HG02973 (cell line): ENCODE measurements around the gene SFT2D2.

ENCODE experiments used
- ATAC-seq: cut with Tn5 transposase; IDR thresholded peaks from one replicate; pipeline ENCODE4 v1.9.1; 2021; ENCODE audit warnings: moderate library complexity; ENCODE audit not compliant: unreplicated experiment

The SFT2D2 gene

DNA sequence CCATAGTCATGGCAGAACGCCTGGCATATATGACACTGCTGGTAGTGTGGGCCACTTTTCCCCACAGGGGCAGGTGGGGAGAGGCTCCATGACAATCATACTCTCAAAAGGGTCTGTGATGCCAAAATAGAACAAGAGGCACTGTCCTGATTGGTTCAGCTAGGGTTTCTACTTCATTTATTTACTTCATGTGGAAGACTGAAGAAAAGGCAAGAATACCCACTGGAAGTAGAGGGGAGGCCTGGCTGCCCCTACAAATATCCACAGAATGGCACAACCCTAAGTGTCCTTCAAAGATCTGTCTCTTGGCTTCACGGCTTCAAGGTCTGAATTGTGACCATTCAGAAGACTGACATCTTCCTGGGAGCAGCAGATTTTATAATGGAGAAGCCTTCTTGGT lies 4.5 kb upstream of the SFT2D2 start:
- ATAC-seq, result no peak

DNA sequence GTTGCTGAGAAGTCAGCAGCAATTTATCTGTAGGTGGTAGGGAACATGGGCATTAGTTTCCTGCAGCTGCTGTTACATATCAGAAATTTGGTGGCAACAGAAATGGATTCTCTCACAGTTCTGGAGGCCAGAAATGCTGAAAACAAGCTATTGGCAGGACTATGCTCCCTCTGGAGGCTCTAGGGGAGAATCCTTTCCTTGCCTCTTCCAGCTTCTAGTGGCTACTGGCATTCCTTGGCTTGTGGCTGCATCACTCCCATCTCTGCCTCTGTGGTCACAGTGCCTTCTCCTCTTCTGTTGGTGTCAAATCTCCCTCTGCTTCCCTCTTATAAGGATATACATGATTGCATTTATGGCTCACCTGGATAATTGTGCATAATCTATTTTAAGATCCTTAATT lies 2.5 kb upstream of the SFT2D2 start:
- ATAC-seq, result no peak

DNA sequence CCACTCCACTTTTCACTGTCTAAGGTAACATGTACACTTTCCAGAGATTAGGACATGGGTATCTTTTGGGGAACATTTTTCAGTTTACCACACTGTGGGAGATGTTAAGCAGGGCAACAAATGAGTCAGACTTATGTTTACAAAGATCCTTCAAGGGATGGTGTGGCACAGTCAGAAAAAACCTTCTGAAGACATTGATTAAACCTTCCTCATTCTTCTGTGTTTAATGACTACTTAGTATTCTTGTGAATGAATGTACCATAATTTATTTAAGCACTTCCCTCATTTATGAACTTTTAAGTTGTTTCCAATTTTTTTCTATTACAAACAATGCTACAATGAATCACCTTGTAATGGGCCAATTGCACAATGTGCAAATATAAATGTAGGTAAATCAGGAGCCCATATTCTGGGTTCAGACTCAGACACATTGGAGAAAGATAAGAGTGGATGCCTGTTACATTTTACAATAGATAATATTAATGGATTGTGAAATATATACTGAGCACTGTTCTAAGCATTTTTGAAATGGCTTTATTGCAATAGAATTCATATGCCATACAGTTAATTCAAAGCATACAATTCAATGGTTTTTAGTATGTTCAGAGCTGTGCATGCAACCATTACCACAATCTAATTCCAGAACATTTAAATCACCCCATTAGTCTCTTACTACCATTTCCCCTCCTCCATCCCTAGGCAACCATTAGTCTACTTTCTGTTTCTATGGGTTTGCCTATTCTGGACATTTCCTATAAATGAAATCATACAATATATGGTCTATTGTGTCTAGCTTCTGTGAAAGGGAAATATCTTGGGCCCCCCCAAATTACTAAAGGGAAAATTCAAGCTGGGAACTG lies 1.9 kb upstream of the SFT2D2 start:
- no peak for ATAC-seq

DNA sequence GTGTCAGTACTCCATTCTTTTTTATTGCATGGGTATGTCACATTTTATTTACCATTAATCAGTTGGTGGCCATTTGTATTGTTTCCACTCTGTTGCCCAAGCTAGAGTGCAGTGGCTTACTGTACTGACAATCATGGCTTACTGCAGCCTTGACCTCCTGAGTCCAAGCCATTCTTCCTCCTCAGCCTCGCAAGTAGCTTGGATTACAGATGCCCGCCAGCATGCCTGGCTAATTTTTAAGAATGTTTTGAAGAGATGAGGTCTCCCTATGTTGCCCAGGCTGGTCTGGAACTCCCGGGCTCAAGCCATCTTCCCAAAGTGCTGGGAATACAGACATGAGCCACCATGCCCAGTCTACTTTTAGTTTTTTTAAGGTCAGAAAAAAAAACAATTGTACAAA lies 813 bp upstream of the SFT2D2 start:
- ATAC-seq, result no peak

DNA sequence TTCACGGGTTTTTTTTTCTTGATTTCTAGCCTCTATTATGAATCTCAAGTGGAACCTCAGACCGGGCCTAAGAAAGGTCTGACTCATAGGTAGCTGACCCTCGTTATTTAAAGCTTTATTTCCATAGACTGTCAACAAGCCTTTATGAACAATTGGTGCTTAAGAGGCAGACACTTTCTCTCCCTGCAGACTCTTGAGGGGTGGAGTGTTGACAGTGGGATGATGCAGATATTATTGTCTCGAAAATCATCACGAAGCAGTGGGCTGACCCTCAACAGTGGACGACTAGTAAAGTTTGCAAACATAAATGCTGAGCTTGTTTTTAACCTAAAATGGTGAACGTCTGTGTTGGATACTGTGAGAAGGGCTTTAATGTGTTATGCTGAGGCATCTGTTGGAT lies 1.8 kb downstream of the SFT2D2 start:
- peak; percentile 21 for ATAC-seq

DNA sequence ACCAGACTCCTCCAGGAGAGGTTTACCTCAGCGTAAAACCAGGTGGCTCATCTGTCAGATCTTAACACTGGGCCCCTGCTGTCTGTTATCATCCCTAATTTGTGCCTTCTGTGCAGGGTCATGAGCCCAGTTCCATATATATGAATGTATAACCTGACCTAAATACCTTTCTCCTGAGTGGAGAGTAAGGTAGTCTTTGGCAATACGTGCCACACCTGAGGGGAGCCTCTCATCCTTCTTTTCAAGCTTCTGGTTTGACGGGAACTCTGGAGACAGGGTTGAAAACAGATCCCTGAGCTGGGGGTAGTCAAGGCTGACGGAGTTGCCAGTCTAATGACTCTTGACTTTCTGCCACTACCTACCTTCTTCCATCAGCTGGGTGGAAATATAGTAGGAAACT lies 4.1 kb downstream of the SFT2D2 start:
- no peak for ATAC-seq

DNA sequence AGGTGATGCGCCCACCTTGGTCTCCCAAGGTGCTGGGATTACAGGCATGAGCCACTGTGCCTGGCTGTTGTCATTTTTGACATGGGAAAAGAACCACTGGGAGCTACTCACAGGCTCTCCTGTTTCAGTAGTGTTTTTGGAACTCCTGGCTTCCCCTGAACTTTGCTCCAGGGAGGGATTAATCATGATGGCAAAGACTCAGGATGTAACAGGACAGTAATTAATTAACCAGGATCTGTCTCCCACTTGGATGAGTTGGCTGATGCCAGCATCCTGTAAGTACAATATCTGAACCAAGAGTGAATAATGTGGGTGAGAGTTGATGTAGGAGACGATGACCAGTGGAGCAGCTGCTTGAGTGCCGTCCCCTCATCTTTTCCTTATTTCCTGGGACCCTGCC lies 4.9 kb downstream of the SFT2D2 start:
- ATAC-seq, result no peak

DNA sequence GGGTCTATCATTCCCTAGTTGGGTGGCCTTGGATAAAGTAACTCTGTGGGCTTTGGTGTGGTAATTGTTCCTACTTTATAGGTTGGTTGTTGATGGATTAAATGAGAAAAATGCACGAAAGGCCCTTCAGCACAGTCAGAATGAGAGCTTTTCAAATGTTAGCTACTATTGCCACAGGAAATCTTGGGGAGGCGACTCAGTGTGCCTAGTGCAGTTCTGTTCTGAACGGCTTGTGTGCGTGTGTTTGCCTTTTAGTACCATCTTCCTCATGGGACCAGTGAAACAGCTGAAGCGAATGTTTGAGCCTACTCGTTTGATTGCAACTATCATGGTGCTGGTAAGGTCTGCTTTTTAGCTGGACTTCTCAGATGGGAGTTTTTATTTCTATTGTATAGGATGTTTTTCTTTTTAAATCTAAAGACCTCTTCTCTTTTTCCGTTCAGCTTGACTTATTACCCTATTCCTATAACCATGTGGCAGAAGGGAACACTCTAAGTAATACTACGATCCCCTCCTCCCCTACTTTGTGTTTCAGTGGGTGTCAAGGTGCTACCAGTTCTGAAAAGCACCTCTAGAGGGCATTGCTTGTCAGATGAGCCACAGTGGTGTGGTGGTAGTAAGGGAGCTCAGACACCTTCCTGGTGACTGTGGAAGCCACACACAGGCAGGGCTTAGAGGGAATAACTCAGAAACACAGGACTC lies 9.2 kb downstream of the SFT2D2 start:
- peak; percentile 82 for ATAC-seq

DNA sequence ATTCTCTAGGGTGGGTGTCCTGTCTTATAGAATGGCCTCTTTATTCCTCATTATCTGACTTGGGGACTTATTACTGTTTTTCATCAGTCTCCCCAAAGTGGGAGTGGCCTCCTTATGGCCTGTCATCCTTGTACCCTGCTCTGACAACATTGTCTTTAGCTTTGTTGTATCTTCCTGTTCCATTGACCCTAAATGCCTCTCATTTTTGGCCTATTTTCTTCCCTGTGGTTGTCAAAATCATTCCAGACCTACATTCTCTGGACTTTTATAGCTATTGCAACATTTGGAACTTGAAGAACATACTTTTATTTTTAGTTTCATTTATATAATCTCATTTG lies 9.7 kb downstream of the SFT2D2 start:
- ATAC-seq, result no peak

DNA sequence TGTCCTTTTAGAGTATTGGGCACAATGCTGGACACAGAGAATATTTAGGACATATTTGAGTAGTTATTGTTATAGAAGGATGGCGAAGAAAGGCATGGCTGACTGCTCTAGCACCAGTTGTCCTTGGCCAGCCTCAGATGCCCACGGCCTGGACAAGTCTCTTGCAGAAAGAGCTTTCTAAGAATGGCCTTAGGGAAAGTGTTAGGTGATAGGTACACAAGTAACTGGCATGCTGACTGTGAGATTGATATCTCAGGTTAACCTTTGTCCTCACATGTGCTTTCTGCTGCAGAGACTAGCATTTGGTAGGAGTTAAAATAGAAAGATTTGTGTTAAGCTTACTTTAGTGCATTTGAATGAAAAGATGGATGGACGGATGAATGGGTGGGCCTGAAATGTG lies 10.1 kb downstream of the SFT2D2 start:
- ATAC-seq, result no peak

DNA sequence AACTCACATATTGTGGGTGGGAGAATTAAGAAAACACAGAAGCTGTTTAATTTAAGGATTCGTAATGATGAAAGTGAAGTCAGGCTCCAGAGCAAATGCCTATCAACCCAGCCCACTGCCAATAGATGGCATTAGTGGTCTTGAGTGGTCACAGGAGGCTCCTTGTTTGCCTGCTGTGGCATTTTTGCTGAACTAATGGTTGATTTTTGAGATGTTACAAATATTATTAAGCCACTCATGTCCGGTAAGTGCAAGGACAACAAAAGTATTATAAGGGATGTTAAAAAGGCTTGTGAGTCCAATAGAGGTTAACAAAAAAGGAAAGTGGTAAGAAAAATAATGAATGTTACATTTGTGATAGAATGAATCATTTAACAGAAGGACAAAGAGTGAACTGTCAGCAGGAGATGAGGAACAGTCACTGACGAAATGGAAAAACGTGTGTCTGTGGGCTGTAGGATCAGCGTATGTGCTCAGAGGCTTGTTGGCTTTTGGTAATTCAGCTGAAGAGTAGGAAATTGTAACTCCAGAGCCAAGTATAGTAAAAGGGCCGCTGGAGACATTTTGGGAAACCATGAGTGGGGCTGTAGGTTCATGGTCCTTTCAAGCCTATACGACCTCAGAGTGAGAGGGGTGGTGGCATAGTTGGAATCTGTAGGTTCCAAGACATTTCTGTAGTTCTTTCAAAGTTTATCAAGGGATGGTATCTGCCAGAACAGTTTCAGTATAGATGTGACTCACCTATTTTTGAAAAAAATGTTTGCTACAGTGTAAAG lies 11.2 kb downstream of the SFT2D2 start:
- no peak for ATAC-seq

DNA sequence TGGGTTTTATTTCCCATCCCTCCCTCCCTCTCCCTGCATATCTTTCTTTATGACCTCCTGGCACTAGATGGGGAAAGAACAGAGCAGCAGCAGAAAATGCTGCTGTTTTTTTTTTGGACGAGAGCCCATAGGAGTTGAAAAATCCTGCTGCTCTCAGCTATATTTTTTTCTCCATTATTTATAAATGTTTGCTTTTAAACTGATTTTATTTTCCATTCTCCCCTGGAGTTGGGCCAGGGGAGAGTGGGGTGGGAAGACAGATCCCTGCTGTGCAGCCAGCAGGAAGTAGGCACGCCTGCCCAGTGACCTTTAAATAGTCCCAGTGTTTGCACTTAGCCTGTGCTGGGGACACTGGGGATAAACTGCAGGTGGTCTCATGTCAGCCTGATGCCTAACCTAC lies 17.4 kb downstream of the SFT2D2 start:
- ATAC-seq, result no peak

DNA sequence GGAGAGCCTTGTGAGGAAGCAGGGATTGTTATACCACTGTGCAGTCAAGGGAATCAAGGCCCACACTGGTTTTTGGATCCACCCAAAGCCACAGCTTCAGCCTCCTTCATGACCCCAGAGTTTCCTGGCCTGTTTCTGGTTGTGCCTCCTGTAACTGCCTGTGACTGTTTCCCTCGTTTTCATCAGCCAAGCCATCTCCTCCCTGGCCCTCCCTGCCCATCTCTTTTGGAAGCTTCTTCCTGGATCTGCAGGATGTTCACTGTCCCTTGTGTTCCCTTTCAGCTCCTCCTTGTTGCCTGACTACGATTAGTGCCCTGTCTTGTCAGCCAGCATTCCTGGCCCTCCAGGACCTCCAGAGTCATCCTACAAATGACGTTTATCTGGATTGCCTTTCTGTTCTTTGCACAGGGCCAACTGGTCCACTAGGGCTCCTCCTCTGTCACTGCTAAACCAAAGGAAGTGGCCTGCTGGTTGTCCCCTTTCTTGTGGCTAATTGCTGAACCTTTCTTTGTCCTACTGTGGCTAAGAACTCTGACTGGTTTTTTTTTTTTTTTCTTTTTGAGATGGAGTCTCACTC lies 17.9 kb downstream of the SFT2D2 start:
- ATAC-seq, result no peak

DNA sequence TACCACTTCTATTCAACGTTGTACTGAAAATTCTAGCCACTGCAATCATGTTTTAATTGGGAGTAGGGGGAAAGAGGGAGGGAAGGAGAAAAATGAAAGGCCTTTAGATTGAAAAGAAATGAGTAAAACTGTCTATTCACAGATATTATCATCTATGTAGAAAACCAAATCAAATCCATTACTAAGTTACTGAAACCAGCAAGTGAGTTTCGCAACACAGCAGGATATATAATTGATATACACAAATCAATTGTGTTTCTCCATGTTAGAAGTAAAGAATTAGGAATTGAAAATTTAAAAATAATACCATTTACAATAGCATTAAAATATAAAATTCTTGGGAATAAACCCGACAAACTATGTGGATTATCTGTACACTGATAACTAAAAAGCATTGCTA lies 19.2 kb downstream of the SFT2D2 start:
- ATAC-seq, result no peak

DNA sequence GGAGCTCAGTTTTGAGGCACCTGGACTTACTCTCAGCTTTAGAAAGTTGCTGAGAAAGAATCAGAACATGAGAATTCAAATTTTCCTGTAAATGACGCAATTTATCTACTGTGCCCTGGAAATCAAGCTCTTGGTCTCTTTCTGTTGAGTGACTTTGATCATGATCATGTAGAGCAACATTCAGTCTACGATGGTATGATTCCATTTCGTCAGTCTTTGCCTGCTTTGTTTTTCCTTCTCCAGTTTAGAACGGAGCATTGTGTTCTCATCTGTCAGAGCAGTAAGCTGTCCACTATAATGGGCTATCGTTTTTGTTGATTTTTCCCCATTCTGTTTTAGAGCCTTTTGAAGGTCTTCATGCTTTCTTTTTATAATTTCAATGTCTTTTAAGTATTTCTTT lies 20.7 kb downstream of the SFT2D2 start:
- ATAC-seq, result no peak

DNA sequence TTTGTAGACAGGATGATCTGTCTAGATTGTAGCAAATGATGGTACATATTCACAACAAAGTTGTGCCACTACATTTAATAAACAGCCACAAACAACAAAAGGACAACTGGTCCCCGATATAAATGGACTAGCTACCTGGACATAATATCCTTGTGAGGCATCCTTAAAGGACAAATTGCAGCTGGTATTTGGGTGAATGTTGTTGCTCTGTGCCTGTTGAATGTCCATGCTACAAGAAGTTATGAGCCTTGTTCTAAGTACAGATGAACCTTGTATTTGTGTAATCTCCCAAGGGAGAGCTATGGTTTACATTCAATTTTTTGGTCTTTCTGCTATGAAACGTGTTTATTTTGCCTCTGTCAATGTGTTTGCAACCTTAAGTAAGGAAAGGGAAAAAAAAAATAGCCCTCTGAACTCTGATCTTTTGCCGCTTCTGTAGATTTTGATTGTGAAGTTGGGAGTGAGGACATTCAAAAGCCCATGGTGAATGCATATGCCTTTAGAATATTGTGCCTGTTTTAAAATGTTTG lies 26.5 kb downstream of the SFT2D2 start:
- no peak for ATAC-seq

DNA sequence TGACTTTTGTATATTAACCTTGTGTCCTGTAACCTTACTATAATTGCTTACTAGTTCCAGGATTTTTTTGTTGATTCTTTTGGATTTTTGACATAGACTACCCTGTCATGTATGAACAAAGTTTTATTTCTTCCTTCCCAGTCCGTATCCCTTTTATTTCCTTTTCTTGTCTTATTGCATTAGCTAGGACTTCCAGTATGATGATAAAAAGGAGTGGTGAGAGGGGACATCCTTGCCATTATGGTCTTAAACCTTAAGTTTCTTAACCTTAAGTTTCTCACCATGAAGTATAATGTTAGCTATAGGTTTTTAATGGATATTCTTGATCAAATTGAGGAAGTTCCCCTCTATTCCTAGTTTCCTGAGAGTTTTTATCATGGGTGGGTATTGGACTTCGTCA lies 30.4 kb downstream of the SFT2D2 start:
- no peak for ATAC-seq

DNA sequence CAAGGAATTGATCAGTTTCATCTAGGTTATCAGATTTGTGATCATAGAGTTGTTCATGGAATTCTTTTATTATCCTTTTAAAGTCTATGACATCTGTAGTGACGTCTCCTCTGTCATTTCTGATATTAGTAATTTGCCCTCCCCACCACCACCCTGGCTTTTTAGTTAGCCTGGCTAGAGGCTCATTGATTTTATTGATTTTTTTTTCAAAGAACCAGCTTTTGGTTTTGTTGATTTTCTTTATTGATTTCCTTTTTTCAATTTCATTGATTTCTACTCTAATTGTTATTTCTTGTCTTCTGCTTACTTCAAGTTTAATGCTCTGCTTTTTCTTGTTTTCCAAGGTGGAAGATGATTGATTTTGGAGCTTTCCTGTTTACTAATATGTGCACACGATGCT lies 31.6 kb downstream of the SFT2D2 start:
- no peak for ATAC-seq

DNA sequence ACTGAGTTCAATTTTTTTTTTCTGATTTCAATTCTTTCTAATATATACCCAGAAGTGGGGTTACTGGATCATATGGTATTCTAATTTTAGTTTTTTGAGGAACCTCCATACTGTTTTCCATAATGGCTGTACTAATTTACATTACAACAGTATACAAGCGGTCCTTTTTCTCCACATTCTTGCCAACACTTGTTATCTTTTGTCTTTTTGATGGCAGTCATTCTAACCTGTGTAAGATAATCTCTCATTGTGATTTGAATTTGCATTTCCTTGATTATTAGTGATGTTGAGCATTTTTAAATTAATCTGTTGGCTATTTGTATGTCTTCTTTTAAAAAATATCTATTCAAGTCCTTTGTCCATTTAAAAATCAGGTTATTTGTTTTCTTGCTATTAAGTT lies 33.8 kb downstream of the SFT2D2 start:
- ATAC-seq, result no peak

DNA sequence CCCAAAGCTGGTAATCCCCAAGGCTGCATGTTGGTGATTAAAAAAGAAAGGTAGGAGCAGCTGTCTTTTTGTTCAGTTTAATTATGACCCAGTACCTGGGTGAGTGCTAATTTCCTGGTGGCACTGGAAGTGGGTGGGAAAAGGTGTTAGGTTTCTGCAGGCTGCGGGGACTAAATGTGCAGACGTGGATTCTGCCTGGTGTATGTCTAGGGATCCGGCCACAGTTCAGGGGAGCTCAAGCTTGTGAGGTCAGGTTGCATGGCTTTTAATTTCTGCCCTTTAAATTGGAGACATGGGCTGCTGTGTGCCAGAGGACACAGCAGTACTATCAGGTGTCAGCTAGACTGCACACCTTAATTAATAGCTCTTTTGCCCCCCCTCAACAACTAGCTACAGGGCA lies 34.6 kb downstream of the SFT2D2 start:
- no peak for ATAC-seq

DNA sequence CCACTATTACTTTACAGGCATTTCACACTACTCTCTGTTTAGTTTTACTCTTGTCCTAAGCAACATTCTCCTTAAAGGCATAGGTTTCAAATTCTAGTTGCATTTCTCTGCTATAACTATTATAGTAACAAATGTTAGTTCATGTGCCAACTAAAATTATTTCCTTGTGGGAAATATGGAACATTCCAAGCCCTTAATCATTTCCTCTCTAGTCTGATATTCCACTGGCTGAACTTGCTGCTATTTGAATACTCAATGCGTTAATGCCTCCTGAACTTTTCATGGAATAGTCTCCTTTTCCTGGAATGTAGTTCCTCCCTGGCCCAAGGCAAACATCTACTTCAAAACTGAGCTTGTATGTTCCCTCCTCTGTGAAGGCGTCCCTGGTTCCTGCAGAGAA lies 35.6 kb downstream of the SFT2D2 start:
- ATAC-seq, result no peak
